Measurements from ENCODE around the gene RBFA.

The RBFA gene

DNA sequence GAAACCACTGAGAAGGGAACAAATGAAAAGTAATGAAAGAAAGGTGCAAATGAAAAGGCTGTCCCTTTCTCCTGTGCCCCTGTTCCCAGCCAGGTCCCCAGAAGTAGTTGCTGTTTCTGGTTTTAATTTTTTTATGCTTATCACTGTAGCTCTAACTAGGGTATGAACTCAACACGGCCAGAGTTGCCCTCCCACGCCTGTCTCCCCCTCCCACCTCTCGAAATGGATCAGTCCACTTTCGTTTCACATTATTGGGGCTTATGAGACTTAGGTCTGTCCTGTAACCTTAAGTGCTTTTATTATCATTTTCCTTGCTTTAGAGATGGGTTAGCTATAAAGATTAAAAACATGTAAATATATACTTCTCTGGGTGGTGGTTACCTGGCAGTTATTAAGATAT is 8.6 kb downstream of the RBFA start:
- Histone ChIP-seq H3K27me3 (ENCODE audit: insufficient read depth, insufficient read length) (no peaks in the 10 kb centered on the region), H3K4me1 (ENCODE audit: insufficient read depth, insufficient read length) (no peaks in the 10 kb centered on the region), H3K4me3 (ENCODE audit: insufficient read length, low read depth) (no peak overlapping the region), H3K9ac (ENCODE audit: insufficient read length, low read depth) (no peak overlapping the region), H3K9me3 (ENCODE audit: insufficient read depth, low read length) (no peaks in the 10 kb centered on the region), H3K36me3 (ENCODE audit: insufficient read depth, insufficient read length, low read length) (peaks cover 85% of the 10 kb centered on the region)
- no peak for TF ChIP-seq ZNF274 (IDR thresholded peaks at IDR 0.05; ENCODE audit: low read depth, low read length)
- TF ChIP-seq SUZ12 (IDR thresholded peaks at IDR 0.05; ENCODE audit: extremely low read depth, insufficient read depth, insufficient read length), result no peak
- no peak for DNase-seq (ENCODE audit: low read depth, low spot score)

DNA sequence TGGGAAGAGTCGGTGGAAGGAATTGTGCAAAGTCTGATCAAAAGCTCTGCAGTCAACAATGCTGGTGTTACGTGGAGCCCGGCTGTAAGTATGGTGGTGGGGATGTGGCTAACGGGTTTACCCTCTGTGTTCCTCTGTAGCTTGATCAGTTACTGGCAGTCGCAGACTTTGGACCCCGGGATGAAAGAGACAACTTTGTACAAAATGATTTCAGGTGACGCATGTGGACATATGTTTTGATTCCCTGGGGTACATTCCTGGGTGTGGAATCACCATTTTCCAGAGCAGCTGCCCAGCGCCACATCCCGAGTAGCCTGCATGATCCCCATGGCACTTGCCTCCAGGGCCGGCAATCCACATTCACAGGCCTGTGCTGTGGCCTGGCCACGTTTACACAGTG is 9.8 kb downstream of the RBFA start:
- no peaks in the 10 kb centered on the region for H3K4me1 ChIP-seq (ENCODE audit: insufficient read depth, insufficient read length)
- no peak for DNase-seq (ENCODE audit: low read depth, low spot score)
- TF ChIP-seq SUZ12 (IDR thresholded peaks at IDR 0.05; ENCODE audit: extremely low read depth, insufficient read depth, insufficient read length) (no peak), ZNF274 (IDR thresholded peaks at IDR 0.05; ENCODE audit: low read depth, low read length) (no peak), YY1 (IDR thresholded peaks at IDR 0.05; ENCODE audit: insufficient read depth, insufficient read length) (no peak)
- H3K9me3 ChIP-seq (ENCODE audit: insufficient read depth, low read length), result no peaks in the 10 kb centered on the region; the same call in 1 of the 2 replicates
- no peak overlapping the region for H3K4me3 ChIP-seq (ENCODE audit: insufficient read length, low read depth)
- no peaks in the 10 kb centered on the region for H3K27me3 ChIP-seq (ENCODE audit: insufficient read depth, insufficient read length)
- H3K9ac ChIP-seq (ENCODE audit: insufficient read length, low read depth), result no peak overlapping the region
- peaks cover 85% of the 10 kb centered on the region for H3K36me3 ChIP-seq (ENCODE audit: insufficient read depth, insufficient read length, low read length)

DNA sequence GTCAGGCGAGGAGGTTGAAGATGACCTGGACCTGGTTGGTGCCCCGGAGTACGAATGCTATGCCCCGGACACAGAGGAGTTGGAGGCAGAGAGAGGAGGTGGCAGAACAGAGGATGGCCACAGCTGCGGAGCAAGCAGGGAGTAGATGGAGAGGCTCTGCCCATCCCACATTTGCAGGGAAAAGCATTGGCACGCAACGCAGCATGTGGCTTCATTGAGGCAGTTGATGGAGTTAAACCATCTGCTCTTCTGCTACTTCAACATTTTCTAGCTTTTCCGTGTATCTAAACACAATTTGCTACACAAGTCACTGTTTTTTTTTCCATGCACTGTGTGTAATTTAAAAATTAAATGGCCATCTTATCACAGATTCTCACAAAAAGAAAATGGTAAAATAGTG is 11.8 kb downstream of the RBFA start:
- no peak overlapping the region for H3K4me3 ChIP-seq (ENCODE audit: insufficient read length, low read depth)
- TF ChIP-seq ZNF274 (IDR thresholded peaks at IDR 0.05; ENCODE audit: low read depth, low read length), result no peak
- no peak for TF ChIP-seq YY1 (IDR thresholded peaks at IDR 0.05; ENCODE audit: insufficient read depth, insufficient read length)
- no peak for TF ChIP-seq SUZ12 (IDR thresholded peaks at IDR 0.05; ENCODE audit: extremely low read depth, insufficient read depth, insufficient read length)
- H3K9me3 ChIP-seq (ENCODE audit: insufficient read depth, low read length), result peaks cover 5% of the 10 kb centered on the region; the same call in 1 of the 2 replicates
- H3K4me1 ChIP-seq (ENCODE audit: insufficient read depth, insufficient read length), result no peaks in the 10 kb centered on the region
- no peak overlapping the region for H3K9ac ChIP-seq (ENCODE audit: insufficient read length, low read depth)
- no peak for DNase-seq (ENCODE audit: low read depth, low spot score)
- H3K36me3 ChIP-seq (ENCODE audit: insufficient read depth, insufficient read length, low read length), result peaks cover 91% of the 10 kb centered on the region
- H3K27me3 ChIP-seq (ENCODE audit: insufficient read depth, insufficient read length), result no peaks in the 10 kb centered on the region

DNA sequence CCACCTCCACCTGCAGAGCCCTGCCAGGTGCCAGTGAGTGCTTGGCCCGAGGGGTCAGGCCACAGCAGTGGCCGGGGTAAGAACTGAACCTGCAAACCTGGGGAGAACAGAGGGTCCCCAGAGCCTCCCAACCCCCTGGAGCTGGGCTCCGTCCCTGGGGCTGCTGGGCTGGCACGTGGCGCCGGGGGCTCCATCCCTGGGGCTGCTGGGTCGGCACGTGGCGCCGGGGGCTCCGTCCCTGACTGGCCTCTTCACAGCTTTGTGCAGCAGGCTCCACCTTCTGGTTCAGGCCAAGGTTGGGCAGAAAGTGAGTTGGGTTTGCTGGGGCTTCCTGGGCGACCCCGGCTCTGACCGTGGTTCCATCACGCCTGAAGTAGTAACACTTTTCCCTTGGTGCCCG is 12.2 kb downstream of the RBFA start:
- no peak overlapping the region for H3K9ac ChIP-seq (ENCODE audit: insufficient read length, low read depth)
- DNase-seq (ENCODE audit: low read depth, low spot score), result no peak
- H3K36me3 ChIP-seq (ENCODE audit: insufficient read depth, insufficient read length, low read length), result peaks cover 90% of the 10 kb centered on the region
- H3K9me3 ChIP-seq (ENCODE audit: insufficient read depth, low read length), result peaks cover 9% of the 10 kb centered on the region
- no peak overlapping the region for H3K4me3 ChIP-seq (ENCODE audit: insufficient read length, low read depth)
- no peak for TF ChIP-seq SUZ12 (IDR thresholded peaks at IDR 0.05; ENCODE audit: extremely low read depth, insufficient read depth, insufficient read length)
- TF ChIP-seq ZNF274 (IDR thresholded peaks at IDR 0.05; ENCODE audit: low read depth, low read length), result no peak
- TF ChIP-seq YY1 (IDR thresholded peaks at IDR 0.05; ENCODE audit: insufficient read depth, insufficient read length), result no peak
- H3K4me1 ChIP-seq (ENCODE audit: insufficient read depth, insufficient read length), result no peaks in the 10 kb centered on the region
- no peaks in the 10 kb centered on the region for H3K27me3 ChIP-seq (ENCODE audit: insufficient read depth, insufficient read length)

- no peak overlapping the region for H3K4me3 ChIP-seq (ENCODE audit: insufficient read length, low read depth)
- no peak for DNase-seq (ENCODE audit: low read depth, low spot score)
Observed at GRCh38 chr18:80046961-80047541, 12.8 kb downstream of the RBFA start.

DNA sequence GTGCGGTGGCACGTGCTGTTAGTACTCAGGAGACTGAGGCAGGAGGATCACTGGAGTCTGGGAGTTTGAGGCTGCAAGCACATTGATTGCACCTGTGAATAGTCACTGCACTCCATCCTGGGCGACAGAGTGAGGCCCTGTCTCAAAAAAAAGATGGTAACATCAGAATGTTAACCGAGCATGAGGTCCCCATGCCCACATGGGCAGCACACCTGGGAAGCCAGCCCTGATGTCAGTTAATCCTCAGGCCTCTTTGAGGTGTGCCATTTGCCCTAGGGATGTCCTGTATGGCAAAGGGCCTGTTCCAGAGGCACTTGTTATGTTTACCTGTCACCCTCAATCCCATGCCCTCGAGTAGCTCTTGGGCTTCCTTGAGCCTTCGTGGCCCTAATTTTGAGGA is 16.6 kb downstream of the RBFA start:
- Histone ChIP-seq H3K9me3 (ENCODE audit: insufficient read depth, low read length) (peaks cover 50% of the 10 kb centered on the region), H3K4me1 (ENCODE audit: insufficient read depth, insufficient read length) (no peaks in the 10 kb centered on the region), H3K27me3 (ENCODE audit: insufficient read depth, insufficient read length) (no peaks in the 10 kb centered on the region), H3K36me3 (ENCODE audit: insufficient read depth, insufficient read length, low read length) (peaks cover 60% of the 10 kb centered on the region), H3K9ac (ENCODE audit: insufficient read length, low read depth) (no peak overlapping the region), H3K4me3 (ENCODE audit: insufficient read length, low read depth) (no peak overlapping the region)
- DNase-seq (ENCODE audit: low read depth, low spot score), result no peak
- TF ChIP-seq ZNF274 (IDR thresholded peaks at IDR 0.05; ENCODE audit: low read depth, low read length) (no peak), SUZ12 (IDR thresholded peaks at IDR 0.05; ENCODE audit: extremely low read depth, insufficient read depth, insufficient read length) (no peak), YY1 (IDR thresholded peaks at IDR 0.05; ENCODE audit: insufficient read depth, insufficient read length) (no peak)

More at GRCh38 chr18:80046961-80047541, 12.8 kb downstream of the RBFA start:
- no peak for TF ChIP-seq SUZ12 (IDR thresholded peaks at IDR 0.05; ENCODE audit: extremely low read depth, insufficient read depth, insufficient read length)
- TF ChIP-seq ZNF274 (IDR thresholded peaks at IDR 0.05; ENCODE audit: low read depth, low read length), result no peak
- TF ChIP-seq YY1 (IDR thresholded peaks at IDR 0.05; ENCODE audit: insufficient read depth, insufficient read length), result no peak
- Histone ChIP-seq H3K36me3 (ENCODE audit: insufficient read depth, insufficient read length, low read length) (peaks cover 93% of the 10 kb centered on the region), H3K9me3 (ENCODE audit: insufficient read depth, low read length) (peaks cover 15% of the 10 kb centered on the region), H3K27me3 (ENCODE audit: insufficient read depth, insufficient read length) (no peaks in the 10 kb centered on the region), H3K9ac (ENCODE audit: insufficient read length, low read depth) (no peak overlapping the region), H3K4me1 (ENCODE audit: insufficient read depth, insufficient read length) (no peaks in the 10 kb centered on the region)

- no peak for TF ChIP-seq SUZ12 (IDR thresholded peaks at IDR 0.05; ENCODE audit: extremely low read depth, insufficient read depth, insufficient read length)
- no peak for TF ChIP-seq YY1 (IDR thresholded peaks at IDR 0.05; ENCODE audit: insufficient read depth, insufficient read length)
- TF ChIP-seq ZNF274 (IDR thresholded peaks at IDR 0.05; ENCODE audit: low read depth, low read length), result no peak
- Histone ChIP-seq H3K9me3 (ENCODE audit: insufficient read depth, low read length) (peaks cover 62% of the 10 kb centered on the region), H3K27me3 (ENCODE audit: insufficient read depth, insufficient read length) (no peaks in the 10 kb centered on the region), H3K4me3 (ENCODE audit: insufficient read length, low read depth) (no peak overlapping the region), H3K9ac (ENCODE audit: insufficient read length, low read depth) (no peak overlapping the region), H3K4me1 (ENCODE audit: insufficient read depth, insufficient read length) (no peaks in the 10 kb centered on the region), H3K36me3 (ENCODE audit: insufficient read depth, insufficient read length, low read length) (peaks cover 11% of the 10 kb centered on the region)
- DNase-seq (ENCODE audit: low read depth, low spot score), result no peak
Observed at GRCh38 chr18:80056095-80056494, 21.9 kb downstream of the RBFA start.

Data from NT2/D1 (cell line).